GM12892 (cell line): ENCODE data around the gene MACROD2.

ENCODE experiments used
- DNase-seq: peaks from one replicate; pipeline ENCODE4 v3.0.0; 2011; ENCODE audit not compliant: insufficient read length
- FAIRE-seq: peaks from 2 replicates; lab custom pipeline; 2011; peaks lifted over from hg19 to GRCh38; lab: Jason Lieb, UNC
- POLR2A ChIP-seq: IDR thresholded peaks from 2 replicates; pipeline ENCODE4 v1.6.1; 2011; ENCODE audit warnings: low read depth, low read length, control low read depth
- POLR2AphosphoS5 ChIP-seq: IDR thresholded peaks from 2 replicates; pipeline ENCODE4 v1.6.1; 2011; ENCODE audit warnings: low read depth, low read length, control low read depth
- TAF1 ChIP-seq: IDR thresholded peaks from 2 replicates; pipeline ENCODE4 v1.6.1; 2011; ENCODE audit warnings: low read depth, mild to moderate bottlenecking, control low read depth, low read length, borderline replicate concordance

The MACROD2 gene

GRCh38 chr20:16059841-16060240 is 2064.5 kb downstream of the MACROD2 start:
- FAIRE-seq: no peak
- no peak for TF ChIP-seq TAF1
- no peak for TF ChIP-seq POLR2A
- no peak for TF ChIP-seq POLR2AphosphoS5
- no peak for DNase-seq

GRCh38 chr20:16061351-16061750 is 2066.0 kb downstream of the MACROD2 start:
- no peak for DNase-seq
- no peak for TF ChIP-seq POLR2AphosphoS5
- peak; percentile 40 for FAIRE-seq

- FAIRE-seq: no peak
- TF ChIP-seq POLR2A: no peak
- no peak for TF ChIP-seq POLR2AphosphoS5
- no peak for TF ChIP-seq TAF1
- DNase-seq: no peak
Measured at GRCh38 chr20:16062661-16063581, 2067.6 kb downstream of the MACROD2 start.

- FAIRE-seq (no peak), DNase-seq (no peak)
- TF ChIP-seq TAF1 (no peak), POLR2AphosphoS5 (no peak), POLR2A (no peak)
Measured at GRCh38 chr20:16063881-16064280, 2068.6 kb downstream of the MACROD2 start.

- DNase-seq (no peak), FAIRE-seq (no peak)
- TF ChIP-seq POLR2AphosphoS5 (no peak), POLR2A (no peak), TAF1 (no peak)
Measured at GRCh38 chr20:16064989-16065707, 2069.8 kb downstream of the MACROD2 start.

- FAIRE-seq (no peak), DNase-seq (no peak)
- TF ChIP-seq TAF1 (no peak), POLR2A (no peak), POLR2AphosphoS5 (no peak)
Measured at GRCh38 chr20:16066571-16066970, 2071.3 kb downstream of the MACROD2 start.

- TF ChIP-seq POLR2A: no peak
- no peak for TF ChIP-seq TAF1
- no peak for TF ChIP-seq POLR2AphosphoS5
- FAIRE-seq (peak; percentile 80), DNase-seq (no peak)
Measured at GRCh38 chr20:16069389-16070010, 2074.2 kb downstream of the MACROD2 start.

GRCh38 chr20:16072220-16072619 is 2076.9 kb downstream of the MACROD2 start:
- FAIRE-seq: no peak
- TF ChIP-seq POLR2A (no peak), TAF1 (no peak), POLR2AphosphoS5 (no peak)
- DNase-seq: no peak

- no peak for FAIRE-seq
- TF ChIP-seq POLR2A (no peak), POLR2AphosphoS5 (no peak), TAF1 (no peak)
Measured at GRCh38 chr20:16078172-16078898, 2083.0 kb downstream of the MACROD2 start.

GRCh38 chr20:16081421-16081820 is 2086.1 kb downstream of the MACROD2 start:
- no peak for FAIRE-seq
- TF ChIP-seq POLR2A (no peak), POLR2AphosphoS5 (no peak), TAF1 (no peak)
- DNase-seq: no peak

More at GRCh38 chr20:16078172-16078898, 2083.0 kb downstream of the MACROD2 start:
- no peak for DNase-seq

GRCh38 chr20:16082051-16082550 is 2086.8 kb downstream of the MACROD2 start:
- TF ChIP-seq TAF1: no peak
- no peak for TF ChIP-seq POLR2AphosphoS5
- no peak for TF ChIP-seq POLR2A
- no peak for DNase-seq
- no peak for FAIRE-seq
